Activated B cell treated with CpG ODN at 0.5 μM for 24 hours (primary cell): ENCODE results near the gene KCNC4. TPM values are rescaled to one million over a fixed set of nuclear protein-coding genes. Genes with fewer than 3 reads are reported as not detected.

Experiments
- ATAC-seq: fragments of 200-7000 bp; cut with Tn5 transposase; one replicate; pipeline ENCODE4 v1.10.0; 2021; ENCODE audit warnings: low read depth, mild to moderate bottlenecking, moderate library complexity
- CTCF ChIA-PET: fragments of 350-600 bp; sonication (Branson Sonifier 250); formaldehyde crosslinking; loops from one replicate; lab custom pipeline; 2021; ENCODE audit warnings: antibody characterized with exemption; lab: Charles Lee
- POLR2A ChIA-PET: fragments of 350-600 bp; sonication (Branson Sonifier 250); formaldehyde crosslinking; loops from one replicate; lab custom pipeline; 2021; ENCODE audit warnings: antibody characterized with exemption; lab: Charles Lee
- DNase-seq: peaks from one replicate; pipeline ENCODE4 v3.0.0; 2022
- H3K27ac Mint-ChIP-seq: one replicate; pipeline ENCODE4 v1.8.0; 2020; ENCODE audit warnings: mixed read lengths
- H3K27me3 Mint-ChIP-seq: one replicate; pipeline ENCODE4 v1.8.0; 2021; ENCODE audit warnings: mixed read lengths
- H3K36me3 Mint-ChIP-seq: one replicate; pipeline ENCODE4 v1.8.0; 2021; ENCODE audit warnings: low read depth, mixed read lengths
- H3K4me1 Mint-ChIP-seq: one replicate; pipeline ENCODE4 v1.8.0; 2021; ENCODE audit warnings: mixed read lengths
- H3K4me3 Mint-ChIP-seq: one replicate; pipeline ENCODE4 v1.8.0; 2020; ENCODE audit warnings: mild to moderate bottlenecking, mixed read lengths
- H3K9me3 Mint-ChIP-seq: one replicate; pipeline ENCODE4 v1.8.0; 2020; ENCODE audit warnings: mixed read lengths
- intact Hi-C: fragments of 100-400 bp; cut with micrococcal nuclease; formaldehyde crosslinking; loops from one replicate; pipeline ENCODE4 v1.15.1; 2024
- total RNA-seq: library from RNA; stranded (reverse); gene quantifications from 2 replicates; pipeline ENCODE4 v1.2.3, GENCODE V29; 2022
- TF ChIP-seq, protein P1 (sequence below): fragments of 200-600 bp; IDR thresholded peaks from one replicate; pipeline ENCODE4 v1.8.0; 2022; ENCODE audit warnings: antibody characterized with exemption, mild to moderate bottlenecking

Gene KCNC4
- total RNA-seq, 1 donor from 2014 or later = 9.8 TPM

DNA sequence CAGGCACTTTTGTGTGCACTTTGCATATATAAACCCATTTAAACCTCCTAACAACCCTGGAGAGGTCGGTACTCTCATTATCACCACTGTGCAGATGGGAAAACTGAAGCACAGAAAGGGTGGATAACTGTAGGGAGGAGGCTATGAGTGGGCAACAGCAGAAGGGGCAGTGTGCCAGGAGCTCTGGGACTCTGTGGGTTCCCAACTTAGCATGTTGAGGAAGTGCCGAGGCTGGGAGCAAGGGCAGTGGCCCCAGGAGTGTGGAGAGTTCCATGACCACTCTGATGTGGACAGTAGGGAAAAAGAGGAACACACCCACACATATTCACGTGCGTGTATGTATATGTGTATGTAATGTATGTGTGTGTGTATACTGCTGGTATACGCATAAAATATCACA, 25.7 kb upstream of the KCNC4 start:
- no peaks in the 10 kb centered on the region for H3K9me3 Mint-ChIP-seq
- no peak overlapping the region for H3K4me3 Mint-ChIP-seq
- DNase-seq (no peak), ATAC-seq (no peak)
- POLR2A ChIA-PET = no interaction called here
- H3K4me1 Mint-ChIP-seq = no peaks in the 10 kb centered on the region
- H3K27ac Mint-ChIP-seq = no peak overlapping the region
- no peaks in the 10 kb centered on the region for H3K36me3 Mint-ChIP-seq
- H3K27me3 Mint-ChIP-seq = peaks cover 10% of the 10 kb centered on the region
- intact Hi-C loops = no loop called here
- TF ChIP-seq, protein P1, sequence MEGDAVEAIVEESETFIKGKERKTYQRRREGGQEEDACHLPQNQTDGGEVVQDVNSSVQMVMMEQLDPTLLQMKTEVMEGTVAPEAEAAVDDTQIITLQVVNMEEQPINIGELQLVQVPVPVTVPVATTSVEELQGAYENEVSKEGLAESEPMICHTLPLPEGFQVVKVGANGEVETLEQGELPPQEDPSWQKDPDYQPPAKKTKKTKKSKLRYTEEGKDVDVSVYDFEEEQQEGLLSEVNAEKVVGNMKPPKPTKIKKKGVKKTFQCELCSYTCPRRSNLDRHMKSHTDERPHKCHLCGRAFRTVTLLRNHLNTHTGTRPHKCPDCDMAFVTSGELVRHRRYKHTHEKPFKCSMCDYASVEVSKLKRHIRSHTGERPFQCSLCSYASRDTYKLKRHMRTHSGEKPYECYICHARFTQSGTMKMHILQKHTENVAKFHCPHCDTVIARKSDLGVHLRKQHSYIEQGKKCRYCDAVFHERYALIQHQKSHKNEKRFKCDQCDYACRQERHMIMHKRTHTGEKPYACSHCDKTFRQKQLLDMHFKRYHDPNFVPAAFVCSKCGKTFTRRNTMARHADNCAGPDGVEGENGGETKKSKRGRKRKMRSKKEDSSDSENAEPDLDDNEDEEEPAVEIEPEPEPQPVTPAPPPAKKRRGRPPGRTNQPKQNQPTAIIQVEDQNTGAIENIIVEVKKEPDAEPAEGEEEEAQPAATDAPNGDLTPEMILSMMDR = no peak
- CTCF ChIA-PET = no interaction called here

DNA sequence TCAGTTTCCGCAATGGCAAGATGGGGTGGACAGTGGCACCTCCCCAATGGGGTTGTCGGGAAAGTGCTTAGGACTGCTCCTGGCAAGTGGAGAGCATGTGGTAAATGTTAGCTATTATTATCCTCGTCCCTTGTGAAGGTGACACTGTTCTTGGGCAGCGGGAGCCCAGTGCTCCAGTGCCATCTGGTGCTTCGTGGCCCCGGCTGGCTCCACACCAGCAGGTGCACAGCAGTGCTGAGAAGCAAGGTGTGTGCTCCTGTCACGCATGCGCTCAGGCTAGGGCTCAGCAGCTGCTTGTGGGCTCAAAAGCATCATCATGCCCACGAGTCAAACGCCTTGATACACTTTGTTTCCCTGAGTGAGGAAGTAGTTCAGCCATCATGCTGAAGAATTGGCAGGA, 24.9 kb upstream of the KCNC4 start:
- no peaks in the 10 kb centered on the region for H3K4me1 Mint-ChIP-seq
- H3K4me3 Mint-ChIP-seq = no peak overlapping the region
- no peaks in the 10 kb centered on the region for H3K36me3 Mint-ChIP-seq
- peaks cover 10% of the 10 kb centered on the region for H3K27me3 Mint-ChIP-seq
- H3K9me3 Mint-ChIP-seq = no peaks in the 10 kb centered on the region
- no peak for DNase-seq
- ChIA-PET CTCF (no interaction called here), POLR2A (no interaction called here)
- ATAC-seq = no peak
- intact Hi-C loops = no loop called here
- H3K27ac Mint-ChIP-seq = no peak overlapping the region
- TF ChIP-seq, protein P1 = no peak

- ChIA-PET CTCF (interaction anchor here (0.7 kb wide), 1 partner anchor 309 kb away, joined by 3 read pairs; no protein-coding TSS in a partner anchor), POLR2A (interaction anchor here (0.5 kb wide), 1 partner anchor 134 kb away, joined by 3 read pairs; no protein-coding TSS in a partner anchor)
- no peak for DNase-seq
- no peaks in the 10 kb centered on the region for H3K36me3 Mint-ChIP-seq
- peaks cover 10% of the 10 kb centered on the region for H3K27me3 Mint-ChIP-seq
- TF ChIP-seq, protein P1 = no peak
- H3K4me3 Mint-ChIP-seq = no peak overlapping the region
- H3K4me1 Mint-ChIP-seq = no peaks in the 10 kb centered on the region
- no peak for ATAC-seq
- H3K27ac Mint-ChIP-seq = no peak overlapping the region
- H3K9me3 Mint-ChIP-seq = no peaks in the 10 kb centered on the region
- intact Hi-C loops = no loop called here
These were observed 23.6 kb upstream of the KCNC4 start for GRCh38 chr1:110186558-110186957.

DNA sequence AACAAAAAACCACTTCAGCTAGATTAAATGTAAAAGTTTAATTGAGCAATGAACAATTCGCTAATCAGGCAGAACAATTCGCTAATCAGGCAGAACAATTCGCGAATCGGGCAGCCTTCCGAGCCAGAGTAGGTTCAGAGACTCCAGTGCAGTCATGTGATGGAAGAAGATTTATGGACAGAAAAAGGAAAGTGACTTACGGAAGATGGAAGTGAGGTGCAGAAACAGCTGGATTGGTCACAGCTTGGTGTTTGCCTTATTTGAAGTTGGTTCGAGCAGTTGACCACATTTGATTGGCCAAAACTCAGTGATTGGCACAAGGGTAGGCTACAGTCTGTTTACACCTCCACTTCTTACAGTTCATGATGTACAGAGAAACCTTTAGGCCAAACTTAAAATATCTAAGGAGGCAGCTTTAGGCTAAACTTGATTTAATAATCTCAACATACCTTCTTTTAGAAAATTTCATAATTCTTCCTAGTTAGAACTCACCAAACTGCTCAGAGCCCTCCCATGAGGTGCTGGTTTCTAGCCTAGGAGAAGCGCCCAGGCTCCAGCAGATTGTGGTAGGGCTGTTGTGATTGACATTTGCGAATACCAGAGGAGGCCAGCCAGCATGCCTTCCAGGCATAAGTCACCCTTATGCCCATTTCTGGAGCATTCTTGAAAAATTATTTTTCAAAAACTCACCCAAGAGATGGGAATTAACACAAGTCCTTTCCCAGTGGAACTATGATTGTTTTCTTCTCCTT, 22.8 kb upstream of the KCNC4 start:
- Mint-ChIP-seq H3K4me3 (no peak overlapping the region), H3K27me3 (peaks cover 10% of the 10 kb centered on the region), H3K9me3 (no peaks in the 10 kb centered on the region), H3K27ac (no peak overlapping the region), H3K36me3 (no peaks in the 10 kb centered on the region), H3K4me1 (no peaks in the 10 kb centered on the region)
- intact Hi-C loops = no loop called here
- DNase-seq (no peak), ATAC-seq (no peak)
- TF ChIP-seq, protein P1 = no peak
- ChIA-PET CTCF (interaction anchor here (0.7 kb wide), 1 partner anchor 308 kb away, joined by 3 read pairs; no protein-coding TSS in a partner anchor), POLR2A (interaction anchor here (0.5 kb wide), 1 partner anchor 134 kb away, joined by 3 read pairs; no protein-coding TSS in a partner anchor)

DNA sequence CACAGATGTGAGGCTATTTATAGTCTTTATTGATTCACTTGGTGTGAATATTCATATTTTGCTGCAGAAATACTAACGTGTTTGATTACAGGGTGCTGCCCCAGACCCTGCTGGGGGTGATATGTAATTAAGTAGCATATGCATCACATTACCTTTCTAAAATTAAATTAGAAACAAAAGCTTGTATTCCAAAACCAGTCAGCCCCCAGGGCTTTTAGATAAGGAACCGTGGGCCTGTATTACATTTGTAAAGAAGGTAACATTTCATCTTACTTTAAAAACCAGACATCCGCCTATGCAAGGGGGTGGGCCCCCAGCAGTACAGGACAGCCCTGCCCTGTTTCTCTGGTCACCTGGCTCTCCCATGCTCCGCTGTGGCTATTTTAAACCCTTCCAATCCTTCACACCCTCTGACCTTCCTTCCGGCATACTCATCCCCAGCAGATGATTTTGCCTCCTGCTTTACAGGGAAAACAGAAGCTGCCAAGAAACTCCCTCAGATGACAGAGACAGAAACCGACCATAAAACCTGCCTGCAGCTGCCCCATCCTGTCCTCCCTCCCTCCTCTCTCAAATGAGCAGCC, 22.0 kb upstream of the KCNC4 start:
- TF ChIP-seq, protein P1 = no peak

More for the DNA sequence above, 22.0 kb upstream of the KCNC4 start:
- Mint-ChIP-seq H3K27ac (no peak overlapping the region), H3K36me3 (no peaks in the 10 kb centered on the region), H3K4me3 (no peak overlapping the region), H3K9me3 (no peaks in the 10 kb centered on the region), H3K27me3 (peaks cover 10% of the 10 kb centered on the region), H3K4me1 (no peaks in the 10 kb centered on the region)
- no peak for ATAC-seq
- ChIA-PET CTCF (no interaction called here), POLR2A (no interaction called here)
- no peak for DNase-seq
- intact Hi-C loops = no loop called here
